HEK293 (cell line): Measurements from ENCODE around the gene TRMT61A.

Experiments used
- BCL11A ChIP-seq: fragments of 450-650 bp; formaldehyde crosslinking; IDR thresholded peaks from 2 replicates; pipeline ENCODE4 v1.5.1; 2016; ENCODE audit warnings: low read depth, missing biosample characterization, missing genetic modification characterization
- CTCF ChIP-seq: fragments of 450-650 bp; formaldehyde crosslinking; IDR thresholded peaks from 2 replicates; pipeline ENCODE4 v1.5.1; 2016; ENCODE audit warnings: missing biosample characterization, missing genetic modification characterization
- REST ChIP-seq: fragments of 450-650 bp; formaldehyde crosslinking; IDR thresholded peaks from 2 replicates; pipeline ENCODE4 v1.5.1; 2016; ENCODE audit warnings: missing biosample characterization, missing genetic modification characterization
- YY1 ChIP-seq: fragments of 450-650 bp; formaldehyde crosslinking; IDR thresholded peaks from 2 replicates; pipeline ENCODE4 v1.5.1; 2018; ENCODE audit warnings: missing biosample characterization, missing genetic modification characterization
- ZBTB11 ChIP-seq: fragments of 450-650 bp; formaldehyde crosslinking; conservative IDR thresholded peaks from 2 replicates; pipeline ENCODE4 v1.5.1; 2016; ENCODE audit warnings: low read depth, missing biosample characterization, missing genetic modification characterization
- ZBTB26 ChIP-seq: fragments of 450-650 bp; formaldehyde crosslinking; optimal IDR thresholded peaks from 2 replicates; pipeline ENCODE3; 2016; ENCODE audit warnings: missing biosample characterization, mild to moderate bottlenecking, missing genetic modification characterization
- ZBTB7A ChIP-seq: fragments of 450-650 bp; formaldehyde crosslinking; IDR thresholded peaks from 2 replicates; pipeline ENCODE4 v1.5.1; 2016; ENCODE audit warnings: low read depth, missing biosample characterization, missing genetic modification characterization
- ZEB2 ChIP-seq: fragments of 450-650 bp; formaldehyde crosslinking; IDR thresholded peaks from 2 replicates; pipeline ENCODE4 v1.5.1; 2016; ENCODE audit warnings: missing biosample characterization, missing genetic modification characterization
- ZNF146 ChIP-seq: fragments of 450-650 bp; formaldehyde crosslinking; IDR thresholded peaks from 2 replicates; pipeline ENCODE4 v1.5.1; 2016; ENCODE audit warnings: missing biosample characterization, missing genetic modification characterization

- TF ChIP-seq BCL11A (tag by site-specific recombination) (no peak), CTCF (tag by site-specific recombination) (no peak), ZBTB7A (tag by site-specific recombination) (no peak), REST (no peak), ZNF146 (no peak), YY1 (tag by site-specific recombination) (no peak), ZEB2 (no peak), ZBTB26 (no peak), ZBTB11 (no peak)
Measured at GRCh38 chr14:103536693-103537092, 7.7 kb downstream of the TRMT61A start.
